ENCODE results near the gene NF1.

NF1 gene

GRCh38 chr17:31387438-31387837, 292.7 kb downstream of the NF1 start:
- H3K14ac ChIP-seq (ENCODE audit: low read length in 2 of 2) = no peak overlapping the region
- no peak overlapping the region for H3K18ac ChIP-seq (ENCODE audit: low read depth in 1 of 2, low read length in 2 of 2)
- no peaks in the 10 kb centered on the region for H3K79me1 ChIP-seq (replicated peaks; ENCODE audit: low read length, poor library complexity, severe bottlenecking)
- H4K91ac ChIP-seq (ENCODE audit: low read length) = no peak overlapping the region
- H3K4me2 ChIP-seq (ENCODE audit: low read length, poor library complexity, severe bottlenecking) = no peak overlapping the region
- no peak overlapping the region for H3K23ac ChIP-seq (ENCODE audit: low read length in 2 of 2)
- no peak overlapping the region for H2BK12ac ChIP-seq (ENCODE audit: low read length in 2 of 2)
- H3K4ac ChIP-seq (ENCODE audit: low read depth in 1 of 2, low read length in 2 of 2) = no peak overlapping the region
- no peak overlapping the region for H2BK5ac ChIP-seq (ENCODE audit: low read depth, low read length, poor library complexity, severe bottlenecking)
- H3K9me3 ChIP-seq (ENCODE audit: control insufficient read depth, low read length) = no peaks in the 10 kb centered on the region
- peaks cover 3 to 5% of the 10 kb centered on the region in 2 experiments for H3K36me3 ChIP-seq (ENCODE audit: control insufficient read depth in 1 of 2, insufficient read depth in 2 of 2, low read depth in 1 of 2, low read length in 2 of 2)
- WGBS = 89% methylated on average over 12 of the region's 12 CpGs
- H4K8ac ChIP-seq (ENCODE audit: low read length) = no peak overlapping the region
- no peak overlapping the region for H2AK5ac ChIP-seq (ENCODE audit: low read length, severe bottlenecking)
- no peak overlapping the region for H2AFZ ChIP-seq (ENCODE audit: low read depth, low read length)
- no peak overlapping the region for H3K9ac ChIP-seq (ENCODE audit: low read length)
- no peak overlapping the region for H2BK120ac ChIP-seq (ENCODE audit: low read depth, low read length)
- H2BK15ac ChIP-seq (ENCODE audit: low read depth, poor library complexity, severe bottlenecking) = no peak overlapping the region
- no peak for DNase-seq
- no peak overlapping the region for H3K27ac ChIP-seq (ENCODE audit: low read length, poor library complexity, severe bottlenecking)
- H3K4me3 ChIP-seq (ENCODE audit: insufficient read depth in 1 of 2, low read depth in 1 of 2, low read length in 2 of 2) = no peak overlapping the region
- peaks cover 14% of the 10 kb centered on the region for H3K4me1 ChIP-seq (ENCODE audit: control insufficient read depth, insufficient read depth, low read depth, low read length)
- peaks cover 32 to 38% of the 10 kb centered on the region in 2 experiments for H3K27me3 ChIP-seq (ENCODE audit: control insufficient read depth in 1 of 2, insufficient read depth in 1 of 2, low read length in 2 of 2)

DNA sequence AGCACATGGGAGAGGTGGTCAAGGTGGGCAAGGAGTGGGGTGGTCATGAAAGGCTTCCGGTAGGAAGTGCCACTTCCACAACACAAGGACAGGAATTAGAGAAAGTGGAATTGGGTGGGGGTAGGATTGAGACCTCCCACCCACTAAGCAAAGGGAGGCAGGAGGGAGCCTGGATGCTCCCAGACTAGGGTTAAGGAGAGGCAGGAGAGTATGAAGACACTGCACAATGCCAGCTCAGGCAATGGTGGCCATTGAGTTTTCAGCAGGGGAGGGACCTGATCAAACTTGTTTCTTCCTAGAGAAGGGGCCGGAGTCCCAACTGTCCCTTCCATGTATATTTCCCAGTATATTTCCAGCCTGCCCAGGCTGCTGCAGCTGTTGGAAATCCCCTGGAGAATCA, 293.6 kb downstream of the NF1 start:
- H4K91ac ChIP-seq (ENCODE audit: low read length) = no peak overlapping the region
- no peak overlapping the region for H2BK12ac ChIP-seq (ENCODE audit: low read length in 2 of 2)
- no peak overlapping the region for H2BK120ac ChIP-seq (ENCODE audit: low read depth, low read length)
- no peaks in the 10 kb centered on the region for H3K79me1 ChIP-seq (replicated peaks; ENCODE audit: low read length, poor library complexity, severe bottlenecking)
- H3K4me1 ChIP-seq (ENCODE audit: control insufficient read depth, insufficient read depth, low read depth, low read length) = peaks cover 14% of the 10 kb centered on the region
- no peak overlapping the region for H3K4ac ChIP-seq (ENCODE audit: low read depth in 1 of 2, low read length in 2 of 2)
- H4K8ac ChIP-seq (ENCODE audit: low read length) = no peak overlapping the region
- no peaks in the 10 kb centered on the region for H3K9me3 ChIP-seq (ENCODE audit: control insufficient read depth, low read length)
- H3K14ac ChIP-seq (ENCODE audit: low read length in 2 of 2) = no peak overlapping the region
- peaks cover 41 to 47% of the 10 kb centered on the region in 2 experiments for H3K27me3 ChIP-seq (ENCODE audit: control insufficient read depth in 1 of 2, insufficient read depth in 1 of 2, low read length in 2 of 2)
- H3K18ac ChIP-seq (ENCODE audit: low read depth in 1 of 2, low read length in 2 of 2) = no peak overlapping the region
- no peak overlapping the region for H2BK5ac ChIP-seq (ENCODE audit: low read depth, low read length, poor library complexity, severe bottlenecking)
- no peak overlapping the region for H2AFZ ChIP-seq (ENCODE audit: low read depth, low read length)
- H3K36me3 ChIP-seq (ENCODE audit: control insufficient read depth in 1 of 2, insufficient read depth in 2 of 2, low read depth in 1 of 2, low read length in 2 of 2) = no peaks in the 10 kb centered on the region
- 97% methylated on average over 2 of the region's 2 CpGs for WGBS
- H3K27ac ChIP-seq (ENCODE audit: low read length, poor library complexity, severe bottlenecking) = no peak overlapping the region
- H2AK5ac ChIP-seq (ENCODE audit: low read length, severe bottlenecking) = no peak overlapping the region
- no peak for DNase-seq
- no peak overlapping the region for H3K23ac ChIP-seq (ENCODE audit: low read length in 2 of 2)
- H3K4me3 ChIP-seq (ENCODE audit: insufficient read depth in 1 of 2, low read depth in 1 of 2, low read length in 2 of 2) = no peak overlapping the region
- no peak overlapping the region for H3K9ac ChIP-seq (ENCODE audit: low read length)
- H2BK15ac ChIP-seq (ENCODE audit: low read depth, poor library complexity, severe bottlenecking) = no peak overlapping the region
- no peak overlapping the region for H3K4me2 ChIP-seq (ENCODE audit: low read length, poor library complexity, severe bottlenecking)

DNA sequence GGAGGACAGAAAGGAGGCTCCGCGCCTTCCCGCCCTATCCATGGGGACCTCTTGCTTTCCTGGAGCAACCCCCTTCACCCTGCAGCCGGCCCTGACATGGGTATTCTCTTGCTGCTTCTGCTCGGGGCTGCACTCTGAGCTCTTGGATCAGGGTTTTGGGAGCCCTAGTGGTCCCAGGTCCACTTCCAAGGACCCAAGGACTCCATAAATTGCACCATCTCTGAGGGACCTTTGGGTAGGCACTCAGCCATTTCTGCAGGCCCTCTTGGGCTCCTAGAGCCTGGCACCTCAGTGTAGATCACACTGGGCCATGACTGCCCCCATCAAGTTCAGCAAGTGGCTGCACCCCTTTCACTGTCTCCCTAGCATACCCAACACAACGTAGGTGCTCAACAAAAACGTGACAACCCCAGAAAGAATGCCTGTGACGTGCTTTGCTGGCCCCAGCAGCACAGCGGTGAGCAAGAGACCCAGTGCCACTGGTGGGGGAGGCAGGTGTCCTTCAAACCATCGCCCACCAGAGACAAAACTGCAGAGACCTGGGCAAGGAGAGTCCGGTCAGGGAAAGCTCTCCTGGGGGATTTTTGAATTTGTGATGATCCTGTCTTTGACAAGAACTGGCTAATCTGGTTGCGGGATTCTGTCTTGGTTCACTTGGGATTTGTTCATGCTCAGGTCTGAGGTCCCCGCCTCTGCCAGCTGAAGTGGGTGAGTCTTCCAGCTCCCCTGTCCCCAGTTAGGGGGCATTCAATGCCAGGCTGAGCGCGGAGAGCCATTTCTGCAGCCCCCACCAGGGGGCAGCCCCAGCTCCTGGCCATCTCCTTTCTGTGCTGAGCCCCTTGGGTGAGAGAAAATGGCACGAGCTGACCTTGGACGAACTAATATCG, 294.2 kb downstream of the NF1 start:
- WGBS = 58% methylated on average over 18 of the region's 18 CpGs

GRCh38 chr17:31389657-31390381, 295.0 kb downstream of the NF1 start:
- no peak overlapping the region for H2BK120ac ChIP-seq (ENCODE audit: low read depth, low read length)
- H2AFZ ChIP-seq (ENCODE audit: low read depth, low read length) = no peak overlapping the region

More for the DNA sequence above, 294.2 kb downstream of the NF1 start:
- H2BK15ac ChIP-seq (ENCODE audit: low read depth, poor library complexity, severe bottlenecking) = no peak overlapping the region
- peaks cover 14% of the 10 kb centered on the region for H3K4me1 ChIP-seq (ENCODE audit: control insufficient read depth, insufficient read depth, low read depth, low read length)
- H3K4me2 ChIP-seq (ENCODE audit: low read length, poor library complexity, severe bottlenecking) = no peak overlapping the region
- H2AFZ ChIP-seq (ENCODE audit: low read depth, low read length) = no peak overlapping the region
- no peaks in the 10 kb centered on the region for H3K36me3 ChIP-seq (ENCODE audit: control insufficient read depth in 1 of 2, insufficient read depth in 2 of 2, low read depth in 1 of 2, low read length in 2 of 2)
- H3K18ac ChIP-seq (ENCODE audit: low read depth in 1 of 2, low read length in 2 of 2) = no peak overlapping the region
- no peak overlapping the region for H3K27ac ChIP-seq (ENCODE audit: low read length, poor library complexity, severe bottlenecking)
- H3K27me3 ChIP-seq (ENCODE audit: control insufficient read depth in 1 of 2, insufficient read depth in 1 of 2, low read length in 2 of 2) = peaks cover 44 to 54% of the 10 kb centered on the region in 2 experiments
- H2BK120ac ChIP-seq (ENCODE audit: low read depth, low read length) = no peak overlapping the region
- H3K23ac ChIP-seq (ENCODE audit: low read length in 2 of 2) = no peak overlapping the region
- H4K8ac ChIP-seq (ENCODE audit: low read length) = no peak overlapping the region
- H3K9me3 ChIP-seq (ENCODE audit: control insufficient read depth, low read length) = no peaks in the 10 kb centered on the region
- no peak overlapping the region for H3K4ac ChIP-seq (ENCODE audit: low read depth in 1 of 2, low read length in 2 of 2)
- no peak overlapping the region for H3K4me3 ChIP-seq (ENCODE audit: insufficient read depth in 1 of 2, low read depth in 1 of 2, low read length in 2 of 2)
- DNase-seq = peak; percentile 30
- no peak overlapping the region for H3K14ac ChIP-seq (ENCODE audit: low read length in 2 of 2)
- H2BK12ac ChIP-seq (ENCODE audit: low read length in 2 of 2) = no peak overlapping the region
- H4K91ac ChIP-seq (ENCODE audit: low read length) = no peak overlapping the region
- no peak overlapping the region for H3K9ac ChIP-seq (ENCODE audit: low read length)
- no peaks in the 10 kb centered on the region for H3K79me1 ChIP-seq (replicated peaks; ENCODE audit: low read length, poor library complexity, severe bottlenecking)
- H2BK5ac ChIP-seq (ENCODE audit: low read depth, low read length, poor library complexity, severe bottlenecking) = no peak overlapping the region
- H2AK5ac ChIP-seq (ENCODE audit: low read length, severe bottlenecking) = no peak overlapping the region

More at GRCh38 chr17:31389657-31390381, 295.0 kb downstream of the NF1 start:
- no peak overlapping the region for H3K27ac ChIP-seq (ENCODE audit: low read length, poor library complexity, severe bottlenecking)
- peaks cover 44 to 55% of the 10 kb centered on the region in 2 experiments for H3K27me3 ChIP-seq (ENCODE audit: control insufficient read depth in 1 of 2, insufficient read depth in 1 of 2, low read length in 2 of 2)
- no peak overlapping the region for H3K4ac ChIP-seq (ENCODE audit: low read depth in 1 of 2, low read length in 2 of 2)
- H3K4me3 ChIP-seq (ENCODE audit: insufficient read depth in 1 of 2, low read depth in 1 of 2, low read length in 2 of 2) = no peak overlapping the region
- H3K18ac ChIP-seq (ENCODE audit: low read depth in 1 of 2, low read length in 2 of 2) = no peak overlapping the region
- H3K9me3 ChIP-seq (ENCODE audit: control insufficient read depth, low read length) = no peaks in the 10 kb centered on the region
- no peak overlapping the region for H4K8ac ChIP-seq (ENCODE audit: low read length)
- H2AK5ac ChIP-seq (ENCODE audit: low read length, severe bottlenecking) = no peak overlapping the region
- no peak overlapping the region for H3K23ac ChIP-seq (ENCODE audit: low read length in 2 of 2)
- no peaks in the 10 kb centered on the region for H3K36me3 ChIP-seq (ENCODE audit: control insufficient read depth in 1 of 2, insufficient read depth in 2 of 2, low read depth in 1 of 2, low read length in 2 of 2)
- H2BK15ac ChIP-seq (ENCODE audit: low read depth, poor library complexity, severe bottlenecking) = no peak overlapping the region
- no peak overlapping the region for H4K91ac ChIP-seq (ENCODE audit: low read length)
- no peak overlapping the region for H2BK12ac ChIP-seq (ENCODE audit: low read length in 2 of 2)
- H3K14ac ChIP-seq (ENCODE audit: low read length in 2 of 2) = no peak overlapping the region
- no peak overlapping the region for H3K9ac ChIP-seq (ENCODE audit: low read length)
- no peaks in the 10 kb centered on the region for H3K79me1 ChIP-seq (replicated peaks; ENCODE audit: low read length, poor library complexity, severe bottlenecking)
- H2BK5ac ChIP-seq (ENCODE audit: low read depth, low read length, poor library complexity, severe bottlenecking) = no peak overlapping the region
- H3K4me2 ChIP-seq (ENCODE audit: low read length, poor library complexity, severe bottlenecking) = no peak overlapping the region
- peaks cover 14% of the 10 kb centered on the region for H3K4me1 ChIP-seq (ENCODE audit: control insufficient read depth, insufficient read depth, low read depth, low read length)
- 70% methylated on average over 22 of the region's 22 CpGs for WGBS
- no peak for DNase-seq
